ENCODE results near the gene GLO1.

GRCh38 chr6:38738261-38738660 lies 35.3 kb upstream of the GLO1 start:
- TF ChIP-seq POLR2A (IDR thresholded peaks at IDR 0.05): no peak
- no peak for TF ChIP-seq CTCF (IDR thresholded peaks at IDR 0.05)

Data from esophagus squamous epithelium (tissue), 4 donors.